Measurements from ENCODE around the gene DSE.

DSE gene

DNA sequence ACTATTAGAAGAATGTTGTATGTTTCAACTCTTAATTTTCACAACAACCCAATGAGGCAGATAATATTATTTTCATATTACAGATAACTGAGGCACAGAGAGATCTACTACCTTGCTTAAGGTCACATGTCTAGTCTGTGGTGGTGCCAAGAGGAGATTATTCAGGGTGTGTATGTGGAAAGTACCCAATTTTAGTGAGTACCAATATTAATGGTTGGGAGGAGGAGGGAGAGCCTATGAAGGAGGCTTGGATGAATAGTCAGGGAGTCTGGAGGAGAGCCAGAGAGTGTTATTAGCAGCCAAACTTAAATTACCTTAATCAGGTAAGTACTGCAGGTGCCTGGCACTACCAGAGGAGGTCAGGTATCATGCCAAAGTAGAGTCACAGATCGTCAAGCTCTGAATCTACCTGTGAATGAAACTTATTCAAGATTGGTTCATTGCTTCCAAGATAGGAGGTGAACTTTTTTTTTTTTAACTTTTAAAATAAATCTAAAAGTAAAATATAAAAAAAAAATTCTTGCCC is 79.5 kb downstream of the DSE start:
- DNase-seq = no peak

DNA sequence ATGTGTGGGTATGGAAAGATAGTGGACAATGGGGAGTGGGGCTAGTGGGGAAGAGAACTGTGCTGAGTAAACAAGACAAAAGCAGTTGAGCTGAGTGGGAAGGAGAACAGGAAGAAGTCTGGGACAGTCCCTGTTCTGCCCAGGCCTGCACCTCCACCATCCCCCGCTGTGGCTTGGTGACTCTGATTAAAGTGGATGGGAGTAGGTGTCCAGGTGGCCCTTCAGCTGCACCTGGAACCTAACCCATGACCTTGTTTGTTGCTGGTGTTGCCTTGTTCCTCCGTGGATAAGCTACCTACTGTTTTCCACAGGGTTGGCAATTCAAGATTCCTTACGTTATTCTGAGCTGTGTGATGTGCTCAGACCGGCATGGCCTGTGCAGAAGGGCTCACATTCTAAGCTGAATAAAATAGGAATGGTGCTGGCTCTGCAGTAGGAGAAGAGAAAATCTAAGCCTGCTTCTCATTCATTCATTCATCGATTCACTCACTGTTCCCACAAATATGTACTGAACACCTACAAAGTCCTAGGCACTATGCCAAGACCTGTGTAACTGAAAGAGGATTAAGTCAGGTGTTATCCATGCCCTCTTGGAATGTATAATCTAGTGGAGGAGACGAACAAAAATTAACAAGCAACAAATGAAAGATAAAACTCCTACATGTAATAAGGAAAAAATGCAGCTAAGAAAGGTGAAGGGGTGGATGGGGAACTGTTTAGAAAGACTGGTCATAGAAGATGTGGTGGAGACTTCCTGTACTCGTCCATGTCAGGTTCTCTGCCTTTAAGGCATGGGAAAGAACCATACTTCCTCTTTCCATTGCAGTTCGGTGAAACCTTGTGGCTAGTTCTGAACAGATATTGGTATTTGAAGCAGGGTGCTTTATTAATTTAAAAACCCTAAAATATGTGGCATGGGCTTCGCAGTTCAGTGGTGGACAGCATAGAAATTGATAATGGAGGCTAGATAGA is 80.3 kb downstream of the DSE start:
- no peak for DNase-seq

DNA sequence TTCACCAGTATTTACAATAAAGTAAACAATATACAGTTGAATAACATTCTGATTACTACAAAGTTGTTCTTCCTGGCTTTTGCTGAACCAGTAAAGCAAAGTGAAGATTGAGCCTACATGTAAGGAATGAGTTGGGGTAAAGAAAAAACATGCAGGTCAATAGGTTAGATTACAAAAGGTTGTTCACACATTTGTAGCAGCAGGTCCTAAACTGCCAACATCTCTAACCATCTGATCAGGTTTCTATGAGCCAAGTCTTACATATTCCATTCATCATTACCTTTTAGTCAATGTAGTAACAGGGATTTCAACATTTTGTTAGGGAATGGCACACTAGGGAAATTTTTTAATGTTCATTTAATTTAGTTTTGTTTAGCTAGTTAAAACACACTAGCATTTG is 81.2 kb downstream of the DSE start:
- no peak for DNase-seq

DNA sequence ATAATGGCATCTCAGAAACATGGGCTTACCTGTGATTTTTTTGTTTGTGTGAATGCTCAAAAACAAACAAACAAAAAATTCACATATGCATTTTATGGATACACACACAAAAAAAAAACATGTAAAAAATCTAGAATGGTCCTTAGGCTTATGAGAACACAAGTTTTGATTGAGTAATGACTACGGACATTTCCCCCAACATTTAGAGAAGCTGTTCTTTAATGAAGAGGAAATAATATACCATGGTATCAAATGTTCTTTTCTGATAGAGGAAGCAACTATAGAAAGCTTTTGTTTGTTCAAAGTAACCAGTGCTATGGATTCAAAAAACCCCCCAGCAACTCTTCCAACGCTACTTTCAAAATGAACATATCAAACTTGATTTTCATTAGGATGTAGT is 81.8 kb downstream of the DSE start:
- no peak for DNase-seq

DNA sequence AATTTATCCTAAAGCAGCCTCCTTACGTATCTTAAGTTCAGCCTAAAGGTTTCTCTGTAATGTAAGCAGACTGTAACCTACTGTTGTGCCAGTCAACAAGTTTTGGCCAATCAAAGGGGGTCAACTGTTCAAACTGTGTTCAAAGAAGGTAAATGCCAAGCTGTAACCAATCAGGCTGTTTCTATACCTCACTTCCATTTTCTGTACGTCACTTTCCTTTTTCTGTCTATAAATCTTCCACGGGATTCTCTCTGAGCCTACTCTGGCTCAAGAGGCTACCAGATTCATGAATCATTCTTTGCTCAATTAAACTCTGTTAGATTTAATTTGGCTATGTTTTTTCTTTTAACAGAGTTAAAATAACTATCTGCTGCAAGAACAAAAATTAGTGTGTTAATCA is 85.4 kb downstream of the DSE start:
- no peak for DNase-seq

DNA sequence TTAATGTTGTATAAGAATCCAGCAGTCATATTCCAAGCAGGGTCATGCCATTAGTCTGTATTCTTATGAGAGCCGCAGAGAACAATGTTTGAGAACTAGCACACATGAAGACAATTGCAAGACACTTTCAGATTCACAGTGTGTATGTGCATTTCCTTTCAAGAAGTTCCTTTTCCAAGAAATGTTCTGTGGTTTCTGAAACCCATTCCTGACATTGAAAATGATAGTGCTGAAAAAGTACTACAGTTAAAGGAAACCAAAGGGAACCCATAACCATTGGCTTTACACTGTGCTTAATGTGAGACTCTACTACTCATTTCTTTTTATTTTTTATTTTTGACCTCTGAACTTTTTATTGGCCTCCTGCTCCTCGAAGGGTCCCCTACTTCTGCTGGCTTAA is 86.2 kb downstream of the DSE start:
- DNase-seq = no peak

DNA sequence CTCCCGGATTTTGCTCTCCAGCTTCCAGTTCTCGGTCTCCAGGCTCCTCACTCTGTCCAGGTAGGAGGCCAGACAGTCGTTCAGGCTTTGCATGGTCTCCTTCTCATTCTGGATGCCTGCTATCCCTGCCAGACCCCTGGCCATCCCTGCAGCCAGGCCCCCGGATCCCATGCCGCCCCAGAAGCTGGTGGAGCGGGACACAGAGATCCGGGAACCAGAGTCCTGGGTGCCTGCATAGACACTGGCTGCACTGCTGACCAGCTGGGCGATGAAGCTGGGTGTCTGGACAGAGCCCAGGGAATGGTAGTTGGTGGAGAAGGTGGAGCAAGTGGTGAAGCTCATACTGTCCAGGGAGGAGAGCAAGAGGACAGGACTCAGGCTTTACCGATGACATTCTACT is 87.5 kb downstream of the DSE start:
- no peak for DNase-seq

DNA sequence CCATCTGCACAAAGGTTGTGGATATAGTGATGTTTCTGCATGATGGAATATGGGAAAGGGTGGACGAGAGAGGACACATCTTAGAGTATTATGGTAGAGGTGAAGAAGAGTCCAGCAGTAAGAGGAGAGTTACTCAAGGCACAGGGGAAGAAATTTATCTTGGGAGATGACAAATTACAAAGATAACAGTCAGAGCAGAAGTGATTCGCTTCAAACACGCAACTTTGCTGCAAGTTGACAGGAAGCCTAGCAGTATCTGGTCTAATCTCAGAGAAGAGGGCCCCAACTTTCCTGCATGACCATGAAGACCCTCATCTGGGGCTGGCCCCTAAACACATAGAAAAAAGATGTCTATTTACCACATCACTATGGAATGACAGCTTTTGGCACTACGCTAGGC is 89.2 kb downstream of the DSE start:
- no peak for DNase-seq

DNA sequence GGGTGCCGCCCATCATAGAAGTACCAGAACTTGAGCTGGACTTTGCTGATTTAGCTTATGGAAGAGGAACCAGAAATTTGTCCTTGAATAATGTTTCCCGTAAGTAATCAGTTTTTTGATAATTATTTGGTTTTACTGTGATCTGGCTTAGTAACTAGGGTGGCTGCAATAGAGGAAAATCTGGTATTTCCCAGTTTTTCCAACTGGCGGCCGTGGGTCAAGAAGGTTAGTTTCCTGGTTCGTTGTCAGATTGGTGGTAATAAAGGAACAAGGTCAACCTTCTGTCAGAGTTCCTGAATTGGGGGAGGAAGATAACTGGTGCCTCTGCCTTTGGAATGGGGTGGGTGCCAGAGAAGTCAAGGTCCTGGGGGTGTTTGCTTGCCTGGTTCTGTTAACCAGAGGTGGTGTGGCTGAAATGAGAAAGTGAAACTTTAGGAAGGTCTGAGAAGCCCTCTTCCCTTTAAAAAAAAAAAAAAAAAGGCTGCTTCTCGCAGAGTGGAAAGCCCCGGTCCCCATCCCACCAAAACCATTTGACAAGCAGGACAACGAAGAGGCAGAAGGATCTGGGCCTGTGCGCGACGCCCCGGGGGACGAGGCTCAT is 90.7 kb downstream of the DSE start, which contains the start of gene CALHM6:
CALHM6 (plus strand) TSS at position 45 of the 601 bp plus-strand sequence; CDS start at position 600, 555 bp downstream.
- DNase-seq = no peak

DNA sequence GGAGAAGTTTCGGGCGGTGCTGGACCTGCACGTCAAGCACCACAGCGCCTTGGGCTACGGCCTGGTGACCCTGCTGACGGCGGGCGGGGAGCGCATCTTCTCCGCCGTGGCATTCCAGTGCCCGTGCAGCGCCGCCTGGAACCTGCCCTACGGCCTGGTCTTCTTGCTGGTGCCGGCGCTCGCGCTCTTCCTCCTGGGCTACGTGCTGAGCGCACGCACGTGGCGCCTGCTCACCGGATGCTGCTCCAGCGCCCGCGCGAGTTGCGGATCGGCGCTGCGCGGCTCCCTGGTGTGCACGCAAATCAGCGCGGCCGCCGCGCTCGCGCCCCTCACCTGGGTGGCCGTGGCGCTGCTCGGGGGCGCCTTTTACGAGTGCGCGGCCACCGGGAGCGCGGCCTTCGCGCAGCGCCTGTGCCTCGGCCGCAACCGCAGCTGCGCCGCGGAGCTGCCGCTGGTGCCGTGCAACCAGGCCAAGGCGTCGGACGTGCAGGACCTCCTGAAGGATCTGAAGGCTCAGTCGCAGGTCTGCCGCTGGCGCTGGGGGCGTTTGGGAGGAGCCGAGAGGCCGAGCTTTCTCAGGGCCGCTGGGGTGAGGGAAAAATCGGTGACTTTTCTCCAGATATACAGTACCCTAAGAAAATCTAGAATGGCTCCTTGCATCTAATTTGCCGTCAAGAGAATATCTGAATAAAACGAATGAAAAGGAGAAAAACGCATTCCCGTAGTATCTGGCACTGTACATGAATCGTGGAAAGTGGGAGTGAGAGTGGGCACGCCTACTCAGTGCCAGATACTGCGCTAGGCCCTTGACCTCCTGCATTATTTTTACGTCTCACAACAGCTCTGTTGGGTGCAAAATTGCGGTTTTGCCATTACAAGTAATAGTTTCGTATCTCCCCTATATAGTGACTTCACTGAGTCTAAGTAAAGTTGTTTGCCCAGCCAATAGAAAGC is 91.5 kb downstream of the DSE start:
- no peak for DNase-seq

DNA sequence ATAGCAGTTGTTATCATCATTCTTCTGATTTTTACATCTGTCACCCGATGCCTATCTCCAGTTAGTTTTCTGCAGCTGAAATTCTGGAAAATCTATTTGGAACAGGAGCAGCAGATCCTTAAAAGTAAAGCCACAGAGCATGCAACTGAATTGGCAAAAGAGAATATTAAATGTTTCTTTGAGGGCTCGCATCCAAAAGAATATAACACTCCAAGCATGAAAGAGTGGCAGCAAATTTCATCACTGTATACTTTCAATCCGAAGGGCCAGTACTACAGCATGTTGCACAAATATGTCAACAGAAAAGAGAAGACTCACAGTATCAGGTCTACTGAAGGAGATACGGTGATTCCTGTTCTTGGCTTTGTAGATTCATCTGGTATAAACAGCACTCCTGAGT is 92.6 kb downstream of the DSE start:
- DNase-seq = no peak

DNA sequence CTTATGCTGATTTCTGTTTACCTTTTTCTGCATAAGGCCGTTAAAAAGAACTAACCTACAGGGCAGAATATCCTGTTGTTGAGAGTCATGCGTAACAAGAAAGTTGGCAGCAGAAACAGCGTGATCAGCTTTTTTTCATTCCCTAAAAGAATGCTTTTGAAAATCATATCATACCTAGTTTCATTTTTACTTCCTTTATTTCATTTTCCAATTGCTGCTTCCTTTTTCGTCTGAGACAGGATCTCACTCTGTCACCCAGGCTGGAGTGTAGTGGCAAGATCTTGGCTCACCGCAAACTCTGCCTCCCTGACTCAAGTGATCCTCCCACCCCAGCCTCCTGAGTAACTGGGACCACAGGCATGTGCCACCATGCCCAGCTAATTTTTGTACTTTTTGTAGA is 94.5 kb downstream of the DSE start:
- DNase-seq = no peak

DNA sequence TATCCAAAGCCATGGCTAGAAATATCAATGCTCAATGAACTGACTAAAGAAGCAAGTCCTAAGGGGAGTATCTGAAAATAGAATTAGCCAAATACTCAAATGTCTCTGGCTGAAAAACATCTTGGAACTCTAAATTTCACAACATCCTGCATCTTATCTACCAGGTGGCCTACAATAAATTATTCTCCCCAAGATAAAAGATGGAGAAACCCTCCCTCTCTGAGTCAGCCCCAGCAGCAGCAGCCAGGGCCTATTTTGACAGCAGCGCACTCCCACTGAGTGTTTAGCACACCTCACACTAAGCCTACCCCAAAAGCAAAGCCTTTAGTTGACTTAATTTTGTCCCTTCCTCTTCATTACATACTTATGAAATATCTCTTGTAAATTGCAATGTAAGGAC is 96.3 kb downstream of the DSE start:
- no peak for DNase-seq

DNA sequence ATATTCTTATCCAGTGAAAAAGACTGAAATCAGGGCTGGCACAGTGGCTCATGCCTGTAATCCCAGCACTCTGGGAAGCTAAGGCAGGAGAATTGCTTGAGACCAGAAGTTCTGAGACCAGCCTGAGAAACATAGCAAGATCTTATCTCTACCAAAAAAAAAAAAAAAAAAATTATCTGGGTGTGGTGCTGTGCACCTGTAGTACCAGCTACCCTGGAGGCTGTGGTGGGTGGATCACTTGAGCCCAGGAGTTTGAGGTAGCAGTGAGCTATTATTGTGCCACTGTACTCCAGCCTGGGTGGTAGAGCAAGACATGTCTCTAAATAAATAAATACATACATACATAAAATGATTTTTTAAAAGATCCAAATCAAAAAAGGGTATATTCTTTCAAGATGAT is 96.8 kb downstream of the DSE start:
- no peak for DNase-seq

DNA sequence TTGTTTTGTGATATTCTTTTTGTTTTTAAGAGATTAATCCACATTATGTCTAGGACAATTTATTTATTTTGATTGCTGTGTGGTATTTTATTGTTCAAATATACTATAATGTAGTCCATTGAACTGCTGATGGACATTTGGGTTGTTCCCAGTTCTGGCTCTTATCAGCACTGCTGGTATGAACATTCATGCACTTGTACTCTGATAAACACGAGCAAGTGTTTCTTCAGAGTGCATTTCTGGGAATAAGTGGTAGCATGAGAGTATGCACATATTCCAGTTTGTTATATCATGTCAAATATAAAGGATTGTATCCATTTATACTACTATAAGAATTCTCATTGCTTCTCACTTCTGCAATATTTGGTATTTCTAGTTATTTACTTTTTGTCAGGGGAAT is 97.5 kb downstream of the DSE start:
- no peak for DNase-seq

DNA sequence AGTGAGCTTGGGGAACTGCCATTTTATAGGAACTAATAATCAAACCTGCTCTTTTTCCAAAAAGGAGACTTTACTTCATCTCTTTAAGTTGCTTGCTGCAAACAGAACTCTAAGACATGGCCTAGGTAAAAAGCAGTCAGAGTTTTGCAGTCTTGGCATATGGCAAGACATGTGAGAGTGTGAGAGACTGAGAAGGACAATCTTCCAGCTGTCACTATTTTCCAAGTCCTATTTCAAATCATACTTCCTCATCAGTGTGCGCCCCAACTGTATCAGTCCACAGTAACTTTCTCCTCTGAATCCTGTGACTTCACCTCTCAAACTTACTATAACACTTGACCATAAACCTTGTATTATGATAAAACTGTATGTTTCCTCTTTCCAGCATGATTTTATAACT is 100.8 kb downstream of the DSE start:
- DNase-seq = no peak

DNA sequence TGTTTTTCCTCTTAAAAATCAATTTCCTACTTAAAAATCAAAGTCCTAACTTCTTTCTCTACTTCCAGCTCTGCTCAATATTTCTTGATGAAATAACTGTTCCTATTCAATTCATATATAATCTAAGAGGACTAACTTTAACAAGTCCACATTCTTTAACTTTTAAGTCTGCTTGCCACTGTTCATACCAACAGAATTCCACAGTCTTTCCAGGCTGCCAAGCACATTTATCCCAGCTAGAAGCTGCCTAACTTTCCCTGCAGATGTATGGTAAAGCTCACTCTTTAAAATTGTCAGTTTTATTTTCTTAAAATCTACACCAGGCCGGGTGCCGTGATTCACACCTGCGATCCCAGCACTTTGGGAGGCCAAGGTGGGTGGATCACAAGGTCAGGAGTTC is 102.0 kb downstream of the DSE start:
- DNase-seq = no peak

DNA sequence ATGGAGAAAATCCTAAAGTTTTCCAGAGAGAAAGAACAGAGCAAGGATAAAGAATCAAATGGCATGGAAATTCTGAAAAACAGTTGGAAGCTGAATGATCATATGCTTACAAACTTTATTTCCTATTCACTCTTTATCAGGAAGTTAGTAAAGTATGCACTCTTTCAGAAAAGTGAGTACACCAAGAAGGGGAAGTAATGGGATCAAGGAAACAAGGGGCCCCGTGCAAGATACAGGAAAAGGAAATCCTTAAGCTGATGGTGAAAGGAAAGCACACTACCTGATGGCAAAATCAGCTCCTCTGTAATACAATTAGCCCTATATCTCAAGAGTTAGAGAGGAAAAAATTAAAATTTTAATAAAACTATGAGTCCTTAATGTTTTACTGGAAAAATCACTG is 104.4 kb downstream of the DSE start:
- no peak for DNase-seq

DNA sequence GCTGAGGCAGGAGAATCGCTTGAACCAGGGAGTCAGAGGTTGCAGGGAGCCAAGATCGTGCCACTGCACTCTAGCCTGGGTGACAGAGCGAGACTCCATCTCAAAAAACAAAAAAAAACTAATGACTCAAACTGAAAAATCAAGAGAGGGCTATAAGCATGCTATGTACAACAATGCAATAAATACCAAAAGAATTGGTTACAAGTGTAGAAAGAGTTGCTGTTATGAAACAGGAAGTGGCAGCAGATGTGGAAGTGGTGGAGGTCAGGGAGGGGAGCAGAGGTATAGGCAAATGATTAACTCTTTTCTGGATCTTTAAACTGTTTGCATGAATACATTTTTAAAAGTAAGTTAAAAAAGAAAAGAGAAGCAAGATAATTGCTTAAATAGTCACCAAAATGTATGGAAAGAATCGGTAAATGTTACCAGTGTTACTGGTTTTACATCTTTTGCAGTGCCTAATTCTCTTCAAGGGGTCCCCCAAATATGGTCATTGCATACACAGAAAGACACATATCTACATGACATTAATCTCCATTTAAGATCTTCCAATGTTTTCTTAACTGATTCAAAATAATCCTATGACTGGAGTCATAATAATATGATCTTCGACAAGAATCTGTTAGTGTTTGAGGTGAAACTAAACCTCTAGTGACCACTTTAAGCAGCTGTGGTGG is 105.4 kb downstream of the DSE start:
- no peak for DNase-seq

DNA sequence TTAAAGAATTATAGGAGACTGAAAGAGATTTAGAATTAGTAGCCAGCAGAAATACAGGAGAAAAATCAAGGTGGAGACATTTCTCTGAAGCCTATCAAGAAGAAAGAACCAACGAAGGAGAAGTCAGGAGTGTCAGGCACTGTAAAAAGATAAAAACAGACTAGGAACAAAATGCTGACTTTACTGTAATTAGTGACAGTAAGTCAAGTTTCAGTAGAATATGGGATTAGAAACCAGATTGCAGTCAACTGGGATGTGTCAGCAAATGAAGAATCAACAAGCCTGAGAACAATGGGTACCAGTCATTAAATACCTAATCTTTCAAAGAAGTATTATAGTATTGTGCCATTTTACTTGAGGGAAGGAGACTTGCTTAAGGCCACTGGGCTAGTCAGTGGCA is 112.0 kb downstream of the DSE start:
- no peak for DNase-seq

DNA sequence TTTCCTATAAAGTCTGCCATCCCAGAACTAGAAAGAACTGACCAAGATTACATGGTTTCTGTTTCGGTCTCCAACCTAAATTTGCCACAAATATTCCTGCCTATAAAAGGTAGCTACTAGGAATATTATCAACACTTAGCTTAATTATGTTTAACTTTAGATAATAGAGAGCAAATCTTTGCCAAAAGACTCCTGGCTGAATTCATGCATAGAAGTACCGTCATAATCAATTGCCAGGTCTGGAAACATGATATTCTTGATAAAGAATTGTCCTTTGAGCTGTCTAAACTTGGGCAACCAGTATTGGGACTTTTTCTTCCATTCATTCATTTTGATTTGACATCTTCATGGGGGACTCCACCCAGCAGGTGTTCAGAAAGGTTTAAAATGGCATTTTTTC is 112.9 kb downstream of the DSE start:
- no peak for DNase-seq

DNA sequence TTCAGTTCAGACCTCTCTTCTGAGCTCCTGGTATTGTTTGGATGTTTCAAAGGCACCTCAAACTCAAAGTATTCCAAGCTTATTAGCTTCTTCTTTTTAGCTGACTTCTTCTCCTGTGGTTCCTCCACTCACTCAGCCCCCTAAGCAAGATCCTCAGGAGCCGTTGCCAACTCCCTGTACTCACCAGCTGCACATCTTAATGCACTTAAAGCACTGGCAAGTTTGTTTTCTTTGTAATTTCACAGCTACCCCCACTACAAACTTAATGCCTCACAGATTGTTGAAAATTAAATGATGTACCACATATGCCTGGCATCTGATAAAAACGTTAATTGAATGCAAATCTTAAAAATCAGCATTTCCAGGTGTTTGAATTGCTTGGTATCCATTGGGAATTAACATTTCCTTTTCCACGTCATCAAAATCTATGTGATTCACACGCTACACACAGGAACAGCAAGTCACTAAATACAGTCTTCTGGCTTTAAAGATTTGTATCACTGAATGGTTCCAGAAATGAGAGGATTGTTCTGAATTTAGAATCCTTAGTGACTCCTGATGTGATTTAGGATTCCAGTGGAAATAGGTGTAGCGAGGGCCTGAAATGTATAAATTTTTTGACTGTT is 114.9 kb downstream of the DSE start:
- no peak for DNase-seq
